Stimulated activated memory B cell treated with anti-CD40 and anti-IgM and Interleukin-4, amounts not matched to agents 10 μg/mL and 1 μg/mL and 100 μg/mL, for 72 hours (primary cell): Measurements from ENCODE around the gene NEU1.

Source experiments
- ATAC-seq: fragments of 150-1000 bp; cut with Tn5 transposase; 2 replicates; pipeline ENCODE4 v1.10.0; 2021
- H3K27ac Mint-ChIP-seq: one replicate; pipeline ENCODE4 v1.8.0; 2022; ENCODE audit warnings: mild to moderate bottlenecking, mixed read lengths
- H3K27me3 Mint-ChIP-seq: one replicate; pipeline ENCODE4 v1.8.0; 2022; ENCODE audit warnings: mixed read lengths
- H3K36me3 Mint-ChIP-seq: one replicate; pipeline ENCODE4 v1.8.0; 2022; ENCODE audit warnings: mixed read lengths
- H3K4me1 Mint-ChIP-seq: one replicate; pipeline ENCODE4 v1.8.0; 2022; ENCODE audit warnings: mixed read lengths
- H3K4me3 Mint-ChIP-seq: one replicate; pipeline ENCODE4 v1.8.0; 2022; ENCODE audit warnings: mild to moderate bottlenecking, moderate library complexity, mixed read lengths
- H3K9me3 Mint-ChIP-seq: one replicate; pipeline ENCODE4 v1.8.0; 2022; ENCODE audit warnings: mixed read lengths

The NEU1 gene

DNA sequence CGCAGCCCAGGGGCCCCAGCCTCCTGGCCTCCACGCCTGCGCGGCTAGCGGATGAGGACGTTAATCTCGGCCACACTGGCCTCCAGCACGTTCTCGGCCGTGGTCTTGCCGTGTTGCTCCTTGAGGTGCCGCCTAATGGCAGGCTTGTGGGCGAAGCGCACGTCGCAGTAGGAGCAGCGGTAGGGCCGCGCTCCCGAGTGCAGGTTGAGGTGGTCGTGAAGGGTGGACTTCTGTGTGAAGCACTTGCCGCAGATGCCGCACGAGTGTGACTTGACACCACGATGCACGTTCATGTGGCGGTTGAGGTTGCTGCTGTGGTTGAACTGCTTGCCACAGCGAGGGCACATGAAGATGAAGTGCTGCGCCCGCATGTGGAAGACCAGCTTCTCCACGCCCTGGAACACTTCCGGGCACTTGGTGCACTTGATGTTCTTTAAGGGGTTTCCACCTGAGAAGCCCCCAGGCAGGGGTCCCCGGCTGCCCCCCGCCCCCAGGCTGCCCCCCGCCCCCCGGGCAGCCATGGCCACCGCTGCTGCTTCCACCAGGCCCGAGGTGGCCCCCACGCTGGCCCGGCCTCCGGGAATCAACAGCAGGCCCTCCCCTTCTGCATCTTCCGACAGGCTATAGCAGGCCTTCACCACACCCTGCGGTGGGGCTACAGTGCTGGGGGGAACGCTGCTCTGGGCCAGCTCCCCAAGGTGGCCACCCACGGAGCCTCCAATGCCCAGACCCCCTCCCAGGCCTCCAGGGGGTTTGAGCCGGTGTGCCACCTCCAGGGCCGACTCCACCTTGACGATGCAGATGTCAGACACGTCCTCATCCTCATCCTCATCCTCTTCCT is 37.5 kb upstream of the NEU1 start:
- no peak for ATAC-seq
- no peaks in the 10 kb centered on the region for H3K27me3 Mint-ChIP-seq
- peak overlapping the region; percentile 25 for H3K4me3 Mint-ChIP-seq
- peaks cover 46% of the 10 kb centered on the region for H3K4me1 Mint-ChIP-seq
- H3K36me3 Mint-ChIP-seq = peaks cover 9% of the 10 kb centered on the region
- H3K27ac Mint-ChIP-seq = peak overlapping the region; percentile 30
- H3K9me3 Mint-ChIP-seq = no peaks in the 10 kb centered on the region

DNA sequence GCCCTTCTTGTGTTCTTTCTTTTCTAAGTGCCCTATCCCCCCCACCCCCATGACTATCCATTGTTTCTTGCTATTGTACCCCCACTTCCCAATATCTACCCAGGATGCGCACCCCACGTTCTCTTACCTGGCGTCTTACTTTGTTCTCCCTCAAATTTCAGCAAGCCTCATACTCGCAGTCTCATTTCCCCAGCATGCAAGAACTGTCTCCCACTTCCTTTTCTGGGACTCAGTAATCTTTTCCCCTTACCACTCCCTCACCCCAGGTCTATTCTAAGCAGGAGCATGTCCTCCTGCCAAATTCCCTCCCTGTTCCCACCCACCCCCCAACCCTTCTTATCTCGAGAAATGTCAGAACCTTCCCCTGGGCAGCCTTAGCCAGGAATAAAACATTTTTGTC is 36.6 kb upstream of the NEU1 start:
- Mint-ChIP-seq H3K4me1 (peaks cover 46% of the 10 kb centered on the region), H3K4me3 (peak overlapping the region; percentile 40), H3K27me3 (no peaks in the 10 kb centered on the region), H3K36me3 (peaks cover 9% of the 10 kb centered on the region), H3K9me3 (no peaks in the 10 kb centered on the region), H3K27ac (peak overlapping the region; percentile 91)
- no peak for ATAC-seq

DNA sequence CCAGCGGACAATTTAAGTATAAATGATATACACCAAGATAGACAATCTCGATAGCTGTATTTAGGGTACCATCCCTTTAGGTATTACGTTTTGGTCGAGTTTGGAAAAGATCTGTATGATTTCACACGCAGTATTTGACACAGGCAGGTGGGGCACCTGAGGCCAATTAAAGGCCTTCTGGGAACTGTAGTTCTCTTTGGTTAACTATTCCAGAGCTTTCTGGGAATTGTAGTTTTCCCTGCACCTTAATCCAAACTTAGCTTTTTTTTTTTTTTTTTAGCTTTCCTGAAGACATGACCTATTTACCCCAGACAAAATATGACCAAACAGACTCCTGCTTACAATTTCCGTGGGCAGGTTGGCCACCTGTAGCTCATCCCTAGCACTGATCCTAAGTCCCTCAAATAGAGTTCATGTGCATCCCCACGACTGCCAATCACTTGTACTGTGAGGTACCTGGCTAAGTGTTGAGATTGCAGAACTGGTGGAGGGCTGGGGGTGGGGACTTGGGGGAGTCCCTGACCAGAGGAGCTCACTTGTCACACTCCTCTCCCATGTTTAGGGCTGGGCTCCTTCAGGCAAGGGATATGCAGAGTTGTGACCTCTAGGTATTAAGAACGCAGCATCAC is 35.9 kb upstream of the NEU1 start:
- Mint-ChIP-seq H3K4me1 (peaks cover 46% of the 10 kb centered on the region), H3K36me3 (peaks cover 11% of the 10 kb centered on the region), H3K27ac (peak overlapping the region; percentile 91), H3K27me3 (no peaks in the 10 kb centered on the region), H3K9me3 (no peaks in the 10 kb centered on the region), H3K4me3 (peak overlapping the region; percentile 94)
- ATAC-seq = peak; percentile 31

DNA sequence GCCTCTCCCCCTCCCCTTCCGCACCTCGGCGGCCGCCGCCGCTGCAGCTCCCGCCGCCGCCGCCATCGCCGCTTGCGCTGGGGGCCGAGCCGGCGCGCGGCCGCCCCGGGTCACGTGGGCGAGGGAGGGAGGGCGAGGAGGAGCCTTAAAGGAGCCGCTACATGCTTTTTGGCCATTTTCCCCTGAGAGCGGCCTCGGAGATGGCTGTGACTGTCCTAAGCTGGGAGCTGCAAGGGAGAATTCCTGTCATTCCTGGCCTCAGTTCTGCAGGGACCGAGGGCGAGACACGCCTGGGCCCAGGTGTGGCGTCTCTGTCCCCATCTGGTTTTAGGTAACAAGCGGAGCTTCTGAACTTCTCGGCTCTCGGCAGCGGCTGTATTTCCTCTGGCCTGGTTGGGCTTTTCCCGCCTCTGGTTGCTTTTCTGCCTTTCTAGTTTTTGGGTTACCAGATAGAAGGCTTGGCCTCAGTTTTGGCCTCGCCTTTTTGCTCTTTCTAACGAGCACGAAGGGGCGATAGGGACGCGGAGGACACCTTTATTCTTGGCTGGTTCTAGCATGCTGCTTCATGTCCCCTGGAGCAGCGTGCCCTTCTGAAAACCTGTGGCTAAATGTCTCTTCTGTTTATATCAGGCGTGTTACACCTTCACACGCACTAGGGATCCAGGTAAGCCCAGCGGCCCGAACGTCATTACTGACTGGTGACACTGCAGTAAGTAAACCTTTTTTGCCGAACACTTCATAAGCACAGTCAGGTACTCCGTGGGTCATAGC is 35.2 kb upstream of the NEU1 start, which contains the start of gene EHMT2:
EHMT2 (minus strand) TSS at position 87 of the 771 bp plus-strand sequence; CDS start at position 66, 21 bp downstream.
- Mint-ChIP-seq H3K4me1 (peaks cover 41% of the 10 kb centered on the region), H3K27ac (peak within 1 kb of the TSS; percentile 91), H3K4me3 (peak within 1 kb of the TSS; percentile 94), H3K9me3 (no peaks in the 10 kb centered on the region), H3K27me3 (no peaks in the 10 kb centered on the region), H3K36me3 (peaks cover 17% of the 10 kb centered on the region)
- peak; percentile 74 for ATAC-seq

DNA sequence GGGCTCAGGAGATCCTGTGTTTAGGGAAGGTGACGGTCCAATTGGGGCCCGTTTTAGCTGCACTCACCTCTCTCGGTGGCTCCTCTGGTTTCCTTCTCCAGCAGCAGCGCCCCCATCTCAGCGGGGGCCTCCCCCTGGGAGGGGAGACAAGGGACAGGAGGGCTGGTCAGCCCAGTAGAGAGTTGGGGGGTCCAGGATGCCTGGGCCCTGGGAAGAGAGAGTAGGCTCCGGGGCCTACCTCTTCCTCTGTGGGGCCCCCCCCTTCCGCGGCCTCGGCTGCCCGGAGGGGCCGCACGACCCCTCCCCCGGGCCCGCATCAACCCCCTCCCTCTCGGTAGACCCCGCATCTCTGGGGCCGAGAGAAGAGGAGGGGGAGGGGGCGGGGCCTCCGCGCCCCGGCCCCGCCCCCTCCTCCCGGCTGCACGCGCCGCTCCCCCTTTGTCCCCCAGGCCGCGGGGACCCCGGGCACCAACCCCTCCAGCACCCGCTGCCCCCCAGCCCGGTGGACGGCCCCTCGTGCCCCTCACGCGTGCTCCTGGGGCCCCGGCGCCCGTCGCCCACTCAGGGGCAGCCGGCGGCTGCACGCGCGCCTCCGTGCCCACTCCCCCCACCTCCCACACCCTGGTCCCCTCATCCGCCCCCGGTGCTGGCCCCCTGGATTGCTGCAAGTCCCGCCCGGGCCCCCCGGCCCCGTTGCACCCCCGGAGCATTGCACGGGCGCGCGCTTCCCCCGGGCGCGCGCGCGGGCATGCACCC is 34.4 kb upstream of the NEU1 start:
- H3K4me3 Mint-ChIP-seq = peak overlapping the region; percentile 94

DNA sequence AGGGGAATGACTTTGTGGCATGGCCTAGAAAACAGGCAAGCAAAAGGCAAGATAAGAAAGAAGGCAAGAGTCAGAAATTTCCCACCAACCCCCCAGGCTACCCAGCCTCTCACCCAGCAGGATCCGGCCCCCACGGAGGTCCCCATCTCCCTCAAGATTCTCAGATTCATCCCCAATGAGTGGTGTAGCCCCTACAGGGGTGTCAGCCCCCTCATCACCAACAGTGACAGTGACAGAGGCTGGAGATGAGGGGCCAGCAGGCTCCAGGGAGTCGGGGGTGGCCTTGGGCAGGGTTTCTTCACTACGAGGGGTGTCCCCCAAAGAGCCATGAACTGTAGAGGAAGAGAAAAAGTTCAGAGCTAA is 33.9 kb upstream of the NEU1 start:
- no peak for ATAC-seq
- Mint-ChIP-seq H3K27me3 (no peaks in the 10 kb centered on the region), H3K36me3 (peaks cover 31% of the 10 kb centered on the region), H3K27ac (peak overlapping the region; percentile 81), H3K9me3 (no peaks in the 10 kb centered on the region), H3K4me3 (peak overlapping the region; percentile 88), H3K4me1 (peaks cover 35% of the 10 kb centered on the region)

More for the DNA sequence above, 34.4 kb upstream of the NEU1 start:
- Mint-ChIP-seq H3K27me3 (no peaks in the 10 kb centered on the region), H3K27ac (peak overlapping the region; percentile 91), H3K36me3 (peaks cover 25% of the 10 kb centered on the region), H3K4me1 (peaks cover 35% of the 10 kb centered on the region), H3K9me3 (no peaks in the 10 kb centered on the region)
- ATAC-seq = peak; percentile 42

DNA sequence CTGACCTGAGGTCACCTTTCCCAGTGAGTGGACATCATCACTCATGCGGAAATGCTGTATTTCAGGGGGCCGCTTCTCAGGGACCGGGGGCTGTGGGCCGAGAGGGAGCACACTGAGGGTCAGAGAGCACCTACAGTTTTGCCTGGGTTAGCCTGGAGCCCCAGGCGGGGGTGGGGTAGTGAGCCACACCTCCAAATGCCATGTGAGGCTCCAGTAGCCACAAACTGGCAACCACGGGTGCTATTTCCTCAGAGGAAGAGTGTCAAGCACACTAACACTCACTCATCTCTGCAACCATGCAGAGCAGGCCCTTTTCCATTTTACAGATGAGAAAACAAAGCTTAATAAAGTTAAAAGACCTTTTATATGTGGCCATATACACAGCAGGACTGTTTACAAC is 30.2 kb upstream of the NEU1 start:
- ATAC-seq = no peak
- no peak overlapping the region for H3K4me3 Mint-ChIP-seq
- H3K36me3 Mint-ChIP-seq = peaks cover 63% of the 10 kb centered on the region
- peaks cover 22% of the 10 kb centered on the region for H3K4me1 Mint-ChIP-seq
- no peaks in the 10 kb centered on the region for H3K27me3 Mint-ChIP-seq
- H3K27ac Mint-ChIP-seq = peak overlapping the region; percentile 22
- H3K9me3 Mint-ChIP-seq = no peaks in the 10 kb centered on the region

DNA sequence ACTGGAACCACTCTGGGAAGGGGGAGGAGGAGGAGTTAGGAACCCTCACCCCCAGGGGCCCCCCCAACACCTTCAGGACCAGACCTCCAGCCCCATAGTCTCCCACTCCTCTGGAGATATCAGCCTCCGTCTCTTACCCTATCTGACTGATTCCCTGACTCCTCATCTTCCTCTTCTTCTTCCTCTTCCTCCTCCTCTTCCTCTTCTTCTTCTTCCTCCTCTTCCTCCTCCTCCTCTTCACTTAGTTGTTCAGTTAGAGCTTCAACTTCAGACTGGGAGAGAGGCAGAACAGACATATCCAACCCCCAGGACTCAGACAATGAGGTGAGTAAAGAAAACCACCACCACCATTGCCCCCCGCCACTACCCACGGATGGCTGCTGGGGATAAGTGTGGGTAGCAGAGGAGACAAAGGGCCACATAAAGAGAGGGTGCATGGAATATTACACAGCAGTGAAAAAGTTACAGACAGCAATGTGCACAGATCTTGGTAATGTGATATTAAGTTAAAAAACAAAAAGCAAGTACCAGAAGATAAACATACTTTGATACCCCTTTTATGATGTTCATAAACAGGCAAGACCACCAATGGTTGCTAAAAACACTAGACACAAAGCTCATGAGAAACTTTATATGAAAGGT is 26.8 kb upstream of the NEU1 start:
- no peak for ATAC-seq
- H3K4me1 Mint-ChIP-seq = peaks cover 6% of the 10 kb centered on the region
- H3K36me3 Mint-ChIP-seq = peaks cover 80% of the 10 kb centered on the region
- H3K9me3 Mint-ChIP-seq = no peaks in the 10 kb centered on the region
- no peaks in the 10 kb centered on the region for H3K27me3 Mint-ChIP-seq
- no peak overlapping the region for H3K27ac Mint-ChIP-seq
- H3K4me3 Mint-ChIP-seq = no peak overlapping the region

DNA sequence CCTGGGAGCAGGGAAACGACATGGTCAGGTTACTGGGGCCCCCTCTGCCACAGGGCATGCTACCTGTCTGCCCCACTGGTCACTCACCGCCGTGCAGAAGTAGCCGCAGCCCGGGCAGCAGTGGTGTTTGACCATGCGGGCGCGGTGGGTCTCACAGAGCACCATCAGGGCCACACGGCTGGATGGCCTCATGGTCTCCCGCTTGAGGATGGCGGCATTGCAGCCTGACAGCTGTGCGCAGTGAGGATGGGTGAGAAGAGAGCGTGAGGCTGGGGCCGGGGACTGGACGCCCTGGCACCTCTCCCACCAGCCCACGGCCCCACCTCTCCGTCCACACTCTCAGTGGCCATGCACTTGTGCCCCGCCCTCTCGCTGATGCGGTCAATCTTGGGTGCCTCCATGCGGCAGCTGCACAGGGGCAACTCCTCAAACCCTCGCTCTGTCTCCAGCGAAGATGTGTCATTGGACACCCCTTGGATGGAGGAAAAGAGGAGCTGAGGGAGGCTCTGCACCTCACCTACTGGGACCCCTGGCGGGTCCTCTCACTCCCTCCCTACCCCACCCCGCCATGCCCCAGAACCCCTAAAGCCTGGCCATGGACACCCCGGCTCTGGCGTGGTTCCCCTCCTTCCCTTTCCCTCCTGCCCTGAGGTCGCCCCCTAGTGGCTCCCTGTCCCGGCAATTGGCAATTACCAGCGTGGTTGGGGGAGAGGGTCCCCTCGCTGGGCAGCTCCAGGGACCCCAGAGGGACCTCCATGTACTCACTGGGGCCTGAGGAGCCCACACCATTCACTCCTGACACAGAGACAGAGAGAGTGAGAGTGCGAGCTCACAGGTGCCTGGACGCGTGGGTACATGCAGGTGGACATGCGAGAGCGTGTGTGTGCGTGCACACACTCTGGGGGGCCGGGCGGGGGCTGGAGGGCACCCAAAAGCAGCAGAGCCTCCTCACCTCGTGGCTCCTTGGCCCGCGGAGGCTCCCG is 25.9 kb upstream of the NEU1 start:
- H3K9me3 Mint-ChIP-seq = no peaks in the 10 kb centered on the region
- H3K27ac Mint-ChIP-seq = no peak overlapping the region
- ATAC-seq = no peak
- no peak overlapping the region for H3K4me3 Mint-ChIP-seq
- H3K36me3 Mint-ChIP-seq = peaks cover 86% of the 10 kb centered on the region
- no peaks in the 10 kb centered on the region for H3K27me3 Mint-ChIP-seq
- peaks cover 6% of the 10 kb centered on the region for H3K4me1 Mint-ChIP-seq

DNA sequence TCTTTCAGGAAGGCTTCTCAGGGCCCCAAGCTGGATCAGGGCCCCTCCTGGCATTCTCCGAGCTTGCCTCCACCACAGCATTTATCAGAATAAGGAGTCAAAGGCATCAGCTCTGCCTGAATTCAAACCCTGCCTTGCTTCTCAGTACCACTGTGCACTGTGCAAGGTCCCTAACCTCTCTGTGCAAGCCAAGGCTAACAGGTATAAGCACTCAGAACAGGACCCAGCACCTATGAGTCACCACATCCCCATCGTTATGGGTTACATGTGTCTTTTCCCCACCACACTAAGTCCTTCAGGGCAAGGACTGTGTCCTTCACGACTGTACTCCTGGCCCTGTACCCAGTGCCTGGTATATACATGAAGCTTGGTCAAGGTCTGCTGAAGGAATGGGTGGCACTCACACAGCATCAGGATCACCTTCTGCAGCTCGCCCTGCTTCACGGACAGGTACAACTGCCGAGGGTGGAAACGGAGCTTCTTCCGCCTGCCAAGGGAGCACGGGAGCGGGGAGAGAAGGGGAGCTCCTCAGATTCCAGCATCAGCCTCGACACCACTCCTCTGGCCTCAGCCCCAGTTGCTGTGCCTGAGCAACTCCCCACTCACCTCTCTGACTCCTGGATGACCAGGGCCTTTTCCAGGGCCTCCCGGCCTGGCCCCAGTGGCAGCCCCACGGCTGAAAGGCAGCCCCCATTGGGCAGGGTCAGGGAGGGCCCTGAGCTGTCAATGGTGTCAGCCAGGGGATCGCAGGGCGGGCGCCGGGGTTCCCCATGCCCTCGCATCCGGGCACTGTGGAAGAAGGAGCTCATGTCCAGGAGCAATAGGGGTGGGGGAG is 24.8 kb upstream of the NEU1 start:
- H3K27me3 Mint-ChIP-seq = no peaks in the 10 kb centered on the region
- peaks cover 87% of the 10 kb centered on the region for H3K36me3 Mint-ChIP-seq
- H3K4me1 Mint-ChIP-seq = peaks cover 6% of the 10 kb centered on the region
- H3K4me3 Mint-ChIP-seq = no peak overlapping the region
- ATAC-seq = no peak
- H3K9me3 Mint-ChIP-seq = no peaks in the 10 kb centered on the region
- H3K27ac Mint-ChIP-seq = no peak overlapping the region

DNA sequence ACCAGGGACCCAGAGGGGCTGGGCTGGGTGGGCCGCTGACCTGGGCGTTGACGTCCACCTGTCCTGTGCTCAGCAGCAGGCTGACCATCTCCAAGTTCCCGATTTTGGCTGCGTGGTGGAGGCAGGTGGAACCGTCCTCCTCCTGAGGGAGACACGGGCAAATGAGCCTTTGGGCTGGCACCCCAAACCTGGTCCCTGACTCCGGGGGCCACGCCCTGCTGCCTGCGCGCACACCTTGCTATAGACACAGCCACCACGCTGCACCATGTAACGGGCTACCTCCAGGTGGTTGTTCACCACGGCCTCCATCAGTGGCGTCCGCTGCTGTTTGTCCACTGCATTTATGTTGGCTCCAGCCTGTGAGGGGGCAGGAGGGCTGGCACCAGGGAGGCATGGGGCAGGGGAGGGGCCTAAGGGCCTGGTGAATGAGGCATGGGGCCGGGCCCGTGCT is 23.9 kb upstream of the NEU1 start:
- H3K27ac Mint-ChIP-seq = no peak overlapping the region
- no peaks in the 10 kb centered on the region for H3K27me3 Mint-ChIP-seq
- peaks cover 87% of the 10 kb centered on the region for H3K36me3 Mint-ChIP-seq
- no peak for ATAC-seq
- H3K4me1 Mint-ChIP-seq = peaks cover 6% of the 10 kb centered on the region
- H3K9me3 Mint-ChIP-seq = no peaks in the 10 kb centered on the region
- no peak overlapping the region for H3K4me3 Mint-ChIP-seq

DNA sequence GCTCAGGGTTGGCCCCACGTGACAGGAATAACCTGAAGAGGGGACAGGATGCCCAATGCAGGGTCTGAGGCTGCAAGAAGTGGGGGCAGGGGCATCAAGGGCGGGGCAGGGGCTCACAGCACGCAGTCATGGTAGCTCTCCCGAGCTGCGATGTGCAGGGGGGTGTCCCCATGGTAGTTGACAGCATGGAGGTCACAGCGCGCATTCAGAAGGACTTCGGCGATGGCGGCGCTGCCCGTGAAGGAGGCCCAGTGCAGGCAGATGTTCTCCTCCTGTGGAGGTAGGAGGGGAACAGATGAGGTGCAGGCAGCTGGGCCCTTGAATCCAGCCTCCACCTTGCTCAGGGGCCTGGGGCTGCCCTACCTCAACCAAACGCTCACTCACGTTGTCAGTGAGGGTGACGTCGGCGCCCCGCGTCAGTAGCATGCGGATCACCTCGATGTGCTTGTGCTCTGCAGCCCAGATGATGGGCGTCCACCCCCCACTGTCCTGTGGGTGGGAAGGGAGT is 22.0 kb upstream of the NEU1 start:
- no peak overlapping the region for H3K27ac Mint-ChIP-seq
- no peaks in the 10 kb centered on the region for H3K27me3 Mint-ChIP-seq
- no peak for ATAC-seq
- no peaks in the 10 kb centered on the region for H3K9me3 Mint-ChIP-seq
- peaks cover 87% of the 10 kb centered on the region for H3K36me3 Mint-ChIP-seq
- H3K4me1 Mint-ChIP-seq = peaks cover 5% of the 10 kb centered on the region
- H3K4me3 Mint-ChIP-seq = no peak overlapping the region

DNA sequence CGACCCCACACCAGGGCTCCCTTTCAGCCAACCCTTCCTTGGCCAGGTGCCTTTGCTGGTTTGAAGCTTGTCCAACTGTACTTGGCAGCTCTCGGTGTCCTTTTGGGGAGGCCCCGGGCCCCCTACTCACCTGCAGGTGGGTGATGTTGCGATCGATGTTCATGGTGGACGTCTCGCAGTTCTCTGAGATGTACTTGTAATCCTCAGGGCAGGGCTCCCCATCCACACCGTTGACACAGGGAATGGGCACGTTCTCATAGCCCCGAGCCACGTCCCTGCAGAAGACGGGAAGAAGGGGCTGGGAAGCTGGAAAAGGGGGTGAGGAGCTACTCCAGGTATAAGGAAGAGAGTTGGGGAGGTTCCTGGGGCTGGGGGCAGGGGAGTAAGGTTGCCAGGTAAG is 21.1 kb upstream of the NEU1 start:
- H3K4me1 Mint-ChIP-seq = no peaks in the 10 kb centered on the region
- H3K4me3 Mint-ChIP-seq = no peak overlapping the region
- no peak for ATAC-seq
- peaks cover 84% of the 10 kb centered on the region for H3K36me3 Mint-ChIP-seq
- H3K27ac Mint-ChIP-seq = no peak overlapping the region
- H3K9me3 Mint-ChIP-seq = no peaks in the 10 kb centered on the region
- H3K27me3 Mint-ChIP-seq = no peaks in the 10 kb centered on the region
